CD4-positive, alpha-beta memory T cell (primary cell): Measurements from ENCODE around the gene UQCRH. TPM values are rescaled to one million over a fixed set of nuclear protein-coding genes. Genes with fewer than 3 reads are reported as not detected.
"Not testable (repeated sequence)": the region's sequence is repeated elsewhere in the genome, so short reads cannot be mapped to it uniquely, and the experiment has no call there.

Source experiments
- CTCF ChIA-PET: fragments of 350-600 bp; sonication (Branson Sonifier 250); formaldehyde crosslinking; loops from one replicate; lab custom pipeline; 2021; ENCODE audit warnings: inconsistent platforms; ENCODE audit not compliant: partially characterized antibody; lab: Charles Lee
- POLR2A ChIA-PET: fragments of 350-600 bp; sonication (Branson Sonifier 250); formaldehyde crosslinking; loops from one replicate; lab custom pipeline; 2021; ENCODE audit not compliant: partially characterized antibody; lab: Charles Lee
- DNase-seq, 5 donors: peaks; one replicate each; pipeline versions ENCODE4 v3.0.0 to v3.0.0-alpha.2; 2020 to 2022; ENCODE audit warnings: mixed read lengths in 1 of 5
- H3K27ac ChIP-seq: one replicate; pipeline ENCODE4 v1.7.0; 2013; ENCODE audit warnings: low read depth, low read length
- H3K27me3 ChIP-seq: 2 replicates; pipeline ENCODE4 v1.7.0; 2013; ENCODE audit warnings: mild to moderate bottlenecking, low read length, moderate library complexity; ENCODE audit not compliant: insufficient read depth
- H3K36me3 ChIP-seq: 2 replicates; pipeline ENCODE4 v1.7.0; 2013; ENCODE audit warnings: mild to moderate bottlenecking, low read length, moderate library complexity; ENCODE audit not compliant: insufficient read depth
- H3K4me1 ChIP-seq: 2 replicates; pipeline ENCODE4 v1.7.0; 2013; ENCODE audit warnings: mild to moderate bottlenecking, low read length, moderate library complexity; ENCODE audit not compliant: insufficient read depth
- H3K4me3 ChIP-seq, 2 donors: one replicate each; pipeline ENCODE4 v1.7.0; 2013; ENCODE audit warnings: low read length in 2 of 2, mild to moderate bottlenecking in 1 of 2
- H3K9me3 ChIP-seq, 2 donors: one replicate each; pipeline ENCODE4 v1.7.0; 2013; ENCODE audit warnings: low read length in 2 of 2, control low read depth in 1 of 2; ENCODE audit not compliant: control insufficient read depth in 1 of 2
- H3K27ac Mint-ChIP-seq, 7 donors: one replicate each; pipeline ENCODE4 v1.8.0; 2020 to 2021; ENCODE audit warnings: mixed read lengths in 7 of 7, mild to moderate bottlenecking in 6 of 7, inconsistent platforms in 3 of 7, moderate library complexity in 3 of 7
- H3K27me3 Mint-ChIP-seq, 2 donors: one replicate each; pipeline ENCODE4 v1.8.0; 2020 to 2021; ENCODE audit warnings: mixed read lengths in 2 of 2
- H3K36me3 Mint-ChIP-seq, 2 donors: one replicate each; pipeline ENCODE4 v1.8.0; 2020 to 2021; ENCODE audit warnings: mixed read lengths in 2 of 2, inconsistent platforms in 1 of 2, mild to moderate bottlenecking in 1 of 2
- H3K4me1 Mint-ChIP-seq, 4 donors: one replicate each; pipeline ENCODE4 v1.8.0; 2020 to 2021; ENCODE audit warnings: mixed read lengths in 4 of 4, mild to moderate bottlenecking in 1 of 4
- H3K4me3 Mint-ChIP-seq, 8 donors: one replicate each; pipeline ENCODE4 v1.8.0; 2020 to 2021; ENCODE audit warnings: mixed read lengths in 8 of 8, mild to moderate bottlenecking in 7 of 8, moderate library complexity in 6 of 8, inconsistent platforms in 3 of 8
- H3K9me3 Mint-ChIP-seq, 8 donors: one replicate each; pipeline ENCODE4 v1.8.0; 2020 to 2021; ENCODE audit warnings: mixed read lengths in 8 of 8, mild to moderate bottlenecking in 5 of 8, inconsistent platforms in 3 of 8, moderate library complexity in 1 of 8
- intact Hi-C: fragments of 100-400 bp; cut with micrococcal nuclease; formaldehyde crosslinking; loops from one replicate; pipeline ENCODE4 v1.15.1; 2023
- polyA plus RNA-seq, 2 donors: library from polyadenylated mRNA; unstranded; fragments of 300-500 nt; fragmentation: Illumina TruSeq; gene quantifications; one replicate each; pipeline ENCODE4 v1.2.3, GENCODE V29; 2021
- total RNA-seq, 2 experiments: library from RNA; stranded (reverse); gene quantifications; one replicate each; pipeline ENCODE4 v1.2.3, GENCODE V29; 2021

Gene UQCRH
- total and polyA plus RNA-seq, 4 experiments from 2014 or later, result 123 to 272 (median 189) TPM

GRCh38 chr1:46306159-46306530 lies 2.6 kb downstream of the UQCRH start:
- ChIA-PET POLR2A (no interaction called here), CTCF (no interaction called here)
- Mint-ChIP-seq H3K9me3 (no peaks in the 10 kb centered on the region), H3K4me1 (peaks cover 19 to 64% (median 31%) of the 10 kb centered on the region in 4 donors), H3K36me3 (peaks cover 19 to 40% of the 10 kb centered on the region in 2 donors), H3K27ac (peak overlapping the region in 1 of 7 donors; percentile 1), H3K27me3 (no peaks in the 10 kb centered on the region), H3K4me3 (peak overlapping the region in 5 of 8 donors; percentile 9 to 71 (median 37))
- Histone ChIP-seq H3K4me1 (peaks cover 45% of the 10 kb centered on the region), H3K27ac (no peak overlapping the region), H3K36me3 (peaks cover 11% of the 10 kb centered on the region), H3K9me3 (no peaks in the 10 kb centered on the region), H3K27me3 (no peaks in the 10 kb centered on the region), H3K4me3 (no peak overlapping the region)
- intact Hi-C loops, result no loop called here
- DNase-seq, result no peak

- H3K27ac ChIP-seq, result no peak overlapping the region
- DNase-seq, result no peak
- Mint-ChIP-seq H3K9me3 (no peaks in the 10 kb centered on the region), H3K36me3 (peaks cover 27 to 49% of the 10 kb centered on the region in 2 donors), H3K27me3 (no peaks in the 10 kb centered on the region), H3K27ac (peak overlapping the region in 2 of 7 donors; percentile 17 to 43), H3K4me3 (peak overlapping the region in 1 of 8 donors; percentile 48), H3K4me1 (peaks cover 12 to 47% (median 14%) of the 10 kb centered on the region in 4 donors)
- intact Hi-C loops, result no loop called here
- ChIA-PET CTCF (interaction anchor here (2.3 kb wide), 1 partner anchor 30 kb away, joined by 6 read pairs; no protein-coding TSS in a partner anchor), POLR2A (no interaction called here)
- no peaks in the 10 kb centered on the region for H3K27me3 ChIP-seq
- H3K4me3 ChIP-seq, result no peak overlapping the region
- no peaks in the 10 kb centered on the region for H3K9me3 ChIP-seq
- H3K4me1 ChIP-seq, result peaks cover 31% of the 10 kb centered on the region
- peaks cover 30% of the 10 kb centered on the region for H3K36me3 ChIP-seq
These were observed 6.1 kb downstream of the UQCRH start for GRCh38 chr1:46309401-46310159.

- H3K36me3 ChIP-seq, result peaks cover 34% of the 10 kb centered on the region
- ChIA-PET POLR2A (no interaction called here), CTCF (no interaction called here)
- intact Hi-C loops, result no loop called here
- Mint-ChIP-seq H3K27me3 (no peaks in the 10 kb centered on the region), H3K4me1 (peaks cover 10 to 39% (median 12%) of the 10 kb centered on the region in 4 donors), H3K27ac (no peak overlapping the region), H3K4me3 (peak overlapping the region in 1 of 8 donors; percentile 48), H3K9me3 (no peaks in the 10 kb centered on the region), H3K36me3 (peaks cover 31 to 52% of the 10 kb centered on the region in 2 donors)
- no peak overlapping the region for H3K4me3 ChIP-seq
- peaks cover 24% of the 10 kb centered on the region for H3K4me1 ChIP-seq
- H3K9me3 ChIP-seq, result no peaks in the 10 kb centered on the region
- H3K27ac ChIP-seq, result no peak overlapping the region
- H3K27me3 ChIP-seq, result no peaks in the 10 kb centered on the region
- DNase-seq, result no peak
These were observed 6.8 kb downstream of the UQCRH start for GRCh38 chr1:46310321-46310720.

GRCh38 chr1:46315669-46316403 lies 12.3 kb downstream of the UQCRH start:
- intact Hi-C loops, result no loop called here
- POLR2A ChIA-PET, result no interaction called here
- Histone ChIP-seq H3K4me3 (no peak overlapping the region), H3K9me3 (no peaks in the 10 kb centered on the region), H3K27me3 (no peaks in the 10 kb centered on the region), H3K4me1 (no peaks in the 10 kb centered on the region), H3K36me3 (peaks cover 28% of the 10 kb centered on the region), H3K27ac (no peak overlapping the region)
- Mint-ChIP-seq H3K4me3 (no peak overlapping the region), H3K27ac (peak overlapping the region in 2 of 7 donors; percentile 4 to 19), H3K9me3 (no peaks in the 10 kb centered on the region), H3K27me3 (no peaks in the 10 kb centered on the region), H3K4me1 (no peaks in the 10 kb centered on the region), H3K36me3 (peaks cover 24 to 38% of the 10 kb centered on the region in 2 donors)
- CTCF ChIA-PET, result no interaction called here
- DNase-seq, result no peak

GRCh38 chr1:46317323-46317722 lies 13.8 kb downstream of the UQCRH start:
- CTCF ChIA-PET, result interaction anchor here (0.6 kb wide), 1 partner anchor 29 kb away, joined by 3 read pairs; no protein-coding TSS in a partner anchor
- H3K36me3 ChIP-seq, result peaks cover 25% of the 10 kb centered on the region
- DNase-seq, result no peak
- Mint-ChIP-seq H3K4me3 (no peak overlapping the region), H3K27ac (no peak overlapping the region), H3K4me1 (no peaks in the 10 kb centered on the region), H3K9me3 (no peaks in the 10 kb centered on the region), H3K36me3 (peaks cover 21 to 30% of the 10 kb centered on the region in 2 donors), H3K27me3 (no peaks in the 10 kb centered on the region)
- no peaks in the 10 kb centered on the region for H3K27me3 ChIP-seq
- H3K4me3 ChIP-seq, result no peak overlapping the region
- intact Hi-C loops, result no loop called here
- no peaks in the 10 kb centered on the region for H3K9me3 ChIP-seq
- POLR2A ChIA-PET, result interaction anchor here (1.1 kb wide), 1 partner anchor 23 kb away, joined by 3 read pairs; the partner anchor contains the start of gene NSUN4
- H3K4me1 ChIP-seq, result no peaks in the 10 kb centered on the region
- H3K27ac ChIP-seq, result no peak overlapping the region

- H3K9me3 ChIP-seq, H3K4me1 ChIP-seq, H3K4me3 ChIP-seq, H3K27me3 Mint-ChIP-seq, DNase-seq, H3K9me3 Mint-ChIP-seq, H3K27ac ChIP-seq, H3K4me1 Mint-ChIP-seq, H3K27me3 ChIP-seq, intact Hi-C loops, H3K4me3 Mint-ChIP-seq, H3K27ac Mint-ChIP-seq: not testable (repeated sequence)
- ChIA-PET POLR2A (interaction anchor here (0.7 kb wide), 1 partner anchor 296 kb away, joined by 3 read pairs; no protein-coding TSS in a partner anchor), CTCF (interaction anchor here (1.0 kb wide), 1 partner anchor 29 kb away, joined by 5 read pairs; no protein-coding TSS in a partner anchor)
- peaks cover 11% of the 10 kb centered on the region for H3K36me3 ChIP-seq
- H3K36me3 Mint-ChIP-seq, result peaks cover 15 to 17% of the 10 kb centered on the region in 2 donors
These were observed 15.8 kb downstream of the UQCRH start for GRCh38 chr1:46319301-46319700.
